Thoracic aorta (tissue), 2 donors: Measurements from ENCODE around the gene TMEM91. TPM values are rescaled to one million over a fixed set of nuclear protein-coding genes. Genes with fewer than 3 reads are reported as not detected.

ENCODE experiments used
- ATAC-seq: fragments of 150-250 bp; one replicate; pipeline ENCODE4 v1.8.0; 2017; ENCODE audit warnings: low read depth; ENCODE audit not compliant: insufficient number of reproducible peaks, low FRiP score
- DNase-seq: peaks from one replicate; pipeline ENCODE4 v3.0.0-alpha.2; 2020; ENCODE audit warnings: low spot score
- H3K27ac ChIP-seq, 2 donors: fragments of 200-600 bp; sonication (generic); 1 replicate in 1 of 2; 2 replicates in 1 of 2; pipeline ENCODE4 v1.5.1; 2016; ENCODE audit warnings: mild to moderate bottlenecking in 2 of 2, moderate library complexity in 2 of 2
- H3K27me3 ChIP-seq: fragments of 200-600 bp; sonication (generic); replicated peaks from 2 replicates; pipeline ENCODE4 v1.6.0; 2016; ENCODE audit warnings: mild to moderate bottlenecking; ENCODE audit not compliant: insufficient read depth
- H3K36me3 ChIP-seq: fragments of 200-600 bp; sonication (generic); one replicate; pipeline ENCODE4 v1.5.1; 2016
- H3K4me1 ChIP-seq, 2 donors: fragments of 200-600 bp; sonication (generic); 1 replicate in 1 of 2; 2 replicates in 1 of 2; pipeline versions ENCODE4 v1.5.1 to v1.6.0; 2016; ENCODE audit warnings: low read depth in 2 of 2, mild to moderate bottlenecking in 1 of 2; ENCODE audit not compliant: control insufficient read depth in 1 of 2
- H3K4me3 ChIP-seq: fragments of 200-600 bp; sonication (generic); 2 replicates; pipeline ENCODE4 v1.5.1; 2016; ENCODE audit warnings: mild to moderate bottlenecking
- H3K9me3 ChIP-seq: fragments of 200-600 bp; sonication (generic); 2 replicates; pipeline ENCODE4 v1.5.1; 2016
- CTCF ChIP-seq: fragments of 200-600 bp; sonication (generic); IDR thresholded peaks from one replicate; pipeline ENCODE4 v1.5.1; 2019; ENCODE audit warnings: antibody characterized with exemption
- total RNA-seq, 2 donors: library from RNA; depleted of rRNA; stranded (reverse); fragments of >200 nt; gene quantifications; one replicate each; pipeline versions ENCODE4 v1.1.0 to v1.2.3, GENCODE V29; 2016

TMEM91 gene
- total RNA-seq, 2 donors from 2014 or later: 20.0 to 44.0 TPM

GRCh38 chr19:41397086-41398049 is 21.0 kb downstream of the TMEM91 start, which contains the start of the genes BCKDHA and EXOSC5:
BCKDHA (plus strand) TSS chr19:41397818; CDS start chr19:41397828, 10 bp downstream.
EXOSC5 (minus strand) TSS chr19:41397359; CDS start chr19:41397328, 31 bp downstream.
- H3K4me3 ChIP-seq: peak within 1 kb of the TSS; percentile 95
- no peaks in the 10 kb centered on the region for H3K36me3 ChIP-seq
- no peaks in the 10 kb centered on the region for H3K9me3 ChIP-seq
- peaks cover 13 to 17% of the 10 kb centered on the region in 2 donors for H3K4me1 ChIP-seq
- ATAC-seq (peak; percentile 99), DNase-seq (peak; percentile 98)
- peak within 1 kb of the TSS; percentile 83 to 92 for H3K27ac ChIP-seq
- TF ChIP-seq CTCF: no peak
- no peaks in the 10 kb centered on the region for H3K27me3 ChIP-seq

GRCh38 chr19:41398050-41398418 is 21.7 kb downstream of the TMEM91 start:
- H3K9me3 ChIP-seq: no peaks in the 10 kb centered on the region
- H3K27me3 ChIP-seq: no peaks in the 10 kb centered on the region
- TF ChIP-seq CTCF: no peak
- ATAC-seq (no peak), DNase-seq (no peak)
- H3K36me3 ChIP-seq: no peaks in the 10 kb centered on the region
- peaks cover 13 to 17% of the 10 kb centered on the region in 2 donors for H3K4me1 ChIP-seq
- H3K4me3 ChIP-seq: peak overlapping the region; percentile 95
- peak overlapping the region; percentile 83 to 92 for H3K27ac ChIP-seq

- peak overlapping the region; percentile 95 for H3K4me3 ChIP-seq
- peaks cover 13 to 17% of the 10 kb centered on the region in 2 donors for H3K4me1 ChIP-seq
- ATAC-seq (no peak), DNase-seq (no peak)
- H3K36me3 ChIP-seq: no peaks in the 10 kb centered on the region
- no peaks in the 10 kb centered on the region for H3K9me3 ChIP-seq
- TF ChIP-seq CTCF: no peak
- H3K27ac ChIP-seq: peak overlapping the region in 1 of 2 donors; percentile 92
- no peaks in the 10 kb centered on the region for H3K27me3 ChIP-seq
Measured at GRCh38 chr19:41398598-41398997, 22.3 kb downstream of the TMEM91 start.

GRCh38 chr19:41399091-41399490 is 22.8 kb downstream of the TMEM91 start:
- DNase-seq: no peak
- H3K27ac ChIP-seq: no peak overlapping the region
- H3K36me3 ChIP-seq: no peaks in the 10 kb centered on the region
- TF ChIP-seq CTCF: no peak
- no peak for ATAC-seq
- H3K4me3 ChIP-seq: peak overlapping the region; percentile 95
- H3K27me3 ChIP-seq: no peaks in the 10 kb centered on the region
- no peaks in the 10 kb centered on the region for H3K9me3 ChIP-seq
- peaks cover 13 to 17% of the 10 kb centered on the region in 2 donors for H3K4me1 ChIP-seq

- DNase-seq (no peak), ATAC-seq (no peak)
- H3K36me3 ChIP-seq: no peaks in the 10 kb centered on the region
- H3K4me1 ChIP-seq: peaks cover 13 to 17% of the 10 kb centered on the region in 2 donors
- no peak overlapping the region for H3K27ac ChIP-seq
- H3K4me3 ChIP-seq: no peak overlapping the region
- H3K9me3 ChIP-seq: no peaks in the 10 kb centered on the region
- no peaks in the 10 kb centered on the region for H3K27me3 ChIP-seq
- no peak for TF ChIP-seq CTCF
Measured at GRCh38 chr19:41399525-41399924, 23.2 kb downstream of the TMEM91 start.
